Islet of Langerhans (tissue), 1 donor: ENCODE results near the gene IFT22.
A peak's percentile ranks its signal among the peaks of the same experiment; 100 is the strongest.
"Not testable (repeated sequence)": the region's sequence is repeated elsewhere in the genome, so short reads cannot be mapped to it uniquely, and the experiment has no call there.

Experiments used
- FAIRE-seq: peaks from one replicate; lab custom pipeline; 2011; peaks lifted over from hg19 to GRCh38; lab: Jason Lieb, UNC

The IFT22 gene

DNA sequence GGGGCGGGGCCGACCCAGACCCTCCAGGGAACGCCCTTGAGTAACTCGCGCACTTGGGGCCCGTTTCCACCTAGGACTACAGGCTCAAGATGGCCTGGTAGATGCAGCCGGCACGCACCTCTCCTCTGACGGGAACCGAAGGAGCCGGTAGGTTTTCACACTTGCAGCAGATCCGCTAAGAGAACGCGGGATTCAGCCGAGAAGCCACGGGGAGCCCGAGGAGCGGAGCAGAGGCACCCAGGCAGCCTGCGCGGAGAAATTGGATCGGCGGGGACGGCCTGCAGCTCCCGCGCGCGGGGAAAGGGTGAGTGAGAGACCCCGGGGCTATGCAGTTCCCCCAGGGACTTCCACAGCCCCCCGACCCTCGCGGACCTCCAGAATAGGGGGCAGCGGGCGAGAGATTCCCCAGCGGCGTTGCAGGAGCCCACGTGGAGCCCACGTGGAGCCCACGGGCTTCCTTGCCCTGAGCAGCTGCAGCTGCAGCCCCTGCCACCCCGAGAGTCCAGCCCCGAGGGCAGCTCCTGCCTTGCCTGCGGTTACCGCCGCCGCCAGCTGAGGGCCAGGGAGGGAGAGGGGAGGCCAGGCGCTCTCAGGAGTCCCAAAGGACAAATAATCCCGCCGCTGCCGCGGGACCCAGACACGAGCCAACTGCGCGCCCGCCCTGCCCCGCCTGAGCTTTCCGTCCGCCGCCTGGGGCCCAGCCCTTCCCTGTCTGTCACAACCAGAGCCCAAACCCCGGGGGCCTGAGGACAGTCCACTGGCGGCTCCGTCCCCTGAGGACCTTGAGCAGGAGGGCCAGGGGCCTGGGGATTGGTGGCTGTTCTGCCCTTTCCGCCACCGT, 13.1 kb downstream of the IFT22 start:
- no peak for FAIRE-seq

DNA sequence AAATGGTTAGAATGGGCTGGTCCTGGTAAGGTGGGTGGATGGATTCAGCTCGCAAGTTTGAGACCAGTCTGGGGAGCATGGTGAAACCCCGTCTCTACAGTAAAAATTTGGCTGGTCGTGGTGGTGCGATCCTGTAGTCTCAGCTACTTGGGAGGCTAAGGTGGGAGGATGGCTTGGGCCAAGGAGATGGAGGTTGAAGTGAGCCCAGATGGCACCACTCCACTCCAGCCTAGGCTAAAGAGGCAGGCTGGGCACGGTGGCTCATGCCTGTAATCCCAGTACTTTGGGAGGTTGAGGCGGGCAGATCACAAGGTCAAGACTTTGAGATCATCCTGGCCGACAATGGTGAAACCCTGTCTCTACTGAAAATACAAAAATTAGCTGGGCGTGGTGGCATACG, 15.3 kb downstream of the IFT22 start:
- FAIRE-seq: no peak

DNA sequence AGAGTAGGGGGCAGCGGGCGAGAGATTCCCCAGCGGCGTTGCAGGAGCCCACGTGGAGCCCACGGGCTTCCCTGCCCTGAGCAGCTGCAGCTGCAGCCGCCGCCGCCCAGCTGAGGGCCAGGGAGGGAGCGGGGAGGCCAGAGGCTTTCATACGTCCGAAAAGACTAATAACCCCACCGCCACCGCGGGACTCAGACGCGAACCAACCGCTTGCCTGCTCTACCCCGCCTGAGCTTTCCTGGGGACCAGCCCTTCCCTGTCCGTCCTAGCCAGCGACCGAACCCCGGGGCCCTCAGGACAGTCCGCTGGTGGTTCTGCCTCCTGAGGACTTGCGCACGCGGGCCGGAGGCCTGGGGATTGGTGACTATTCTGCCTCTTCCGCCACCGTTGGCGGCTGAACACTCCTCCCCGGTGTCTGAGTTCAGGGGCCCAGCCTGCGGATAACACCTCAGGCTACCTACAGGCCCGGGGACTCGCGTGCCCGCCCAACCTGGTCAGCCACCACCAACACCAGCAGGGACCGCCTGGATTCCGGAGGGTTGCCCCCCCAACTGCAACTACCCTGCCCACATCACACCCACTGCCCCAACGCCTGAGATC, 18.4 kb downstream of the IFT22 start:
- no peak for FAIRE-seq

DNA sequence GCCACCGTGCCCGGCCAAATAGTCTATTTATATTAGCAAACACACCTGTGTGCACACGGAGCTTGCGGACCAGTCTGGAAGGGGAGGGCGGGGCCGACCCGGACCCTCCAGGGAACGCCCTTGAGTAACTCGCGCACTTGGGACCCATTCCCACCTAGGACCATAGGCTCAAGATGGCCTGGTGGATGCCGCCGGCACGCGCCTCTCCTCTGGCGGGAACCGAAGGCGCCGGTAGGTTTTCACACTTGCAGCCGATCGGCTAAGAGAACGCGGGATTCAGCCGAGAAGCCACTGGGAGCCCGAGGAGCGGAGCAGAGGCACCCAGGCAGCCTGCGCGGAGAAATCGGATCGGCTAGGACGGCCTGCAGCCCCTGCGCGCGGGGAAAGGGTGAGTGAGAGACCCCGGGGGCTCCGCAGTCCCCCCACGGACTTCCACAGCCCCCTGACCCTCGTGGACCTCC, 18.9 kb downstream of the IFT22 start:
- no peak for FAIRE-seq

DNA sequence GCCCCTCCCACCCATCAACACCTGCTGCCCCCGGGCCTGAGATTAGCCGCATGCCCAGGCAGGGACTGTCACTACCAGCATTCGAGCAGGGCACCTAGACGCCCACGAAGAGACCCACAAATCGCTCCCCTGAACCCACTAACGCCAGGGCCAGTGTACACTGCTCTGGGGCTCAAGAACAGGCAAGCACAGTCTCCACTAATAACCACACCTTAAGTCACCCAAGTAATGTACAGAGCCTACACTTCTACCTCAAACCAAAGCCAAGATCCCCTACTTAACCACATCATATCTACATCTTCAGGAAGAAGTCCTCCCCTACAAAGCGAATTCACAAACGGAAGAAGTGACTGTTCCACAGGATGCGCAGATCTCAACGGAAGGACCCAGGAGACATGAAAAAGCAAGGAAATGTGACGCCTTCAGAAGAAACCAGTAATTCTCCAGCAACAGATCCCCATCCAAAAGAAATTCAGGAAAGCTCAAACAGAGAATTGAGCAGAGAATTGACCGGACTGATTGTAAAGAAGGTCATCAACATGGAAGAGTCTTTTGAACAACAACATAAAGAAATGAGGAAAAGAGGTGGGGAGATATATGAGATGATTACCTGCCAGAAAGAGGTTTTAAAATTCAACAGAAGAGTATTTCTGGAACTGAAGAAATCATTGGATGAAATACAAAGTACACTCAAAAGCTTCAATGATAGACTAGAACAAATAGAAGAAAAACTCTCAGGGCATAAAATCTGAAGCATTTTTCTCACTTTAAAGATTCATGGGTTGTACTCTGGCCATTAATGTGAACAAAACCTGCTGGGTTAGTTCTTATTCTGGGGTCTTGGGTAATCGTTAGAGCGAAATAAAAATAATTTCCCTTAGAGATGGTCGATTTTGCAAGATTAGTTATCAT, 20.9 kb downstream of the IFT22 start:
- no peak for FAIRE-seq

DNA sequence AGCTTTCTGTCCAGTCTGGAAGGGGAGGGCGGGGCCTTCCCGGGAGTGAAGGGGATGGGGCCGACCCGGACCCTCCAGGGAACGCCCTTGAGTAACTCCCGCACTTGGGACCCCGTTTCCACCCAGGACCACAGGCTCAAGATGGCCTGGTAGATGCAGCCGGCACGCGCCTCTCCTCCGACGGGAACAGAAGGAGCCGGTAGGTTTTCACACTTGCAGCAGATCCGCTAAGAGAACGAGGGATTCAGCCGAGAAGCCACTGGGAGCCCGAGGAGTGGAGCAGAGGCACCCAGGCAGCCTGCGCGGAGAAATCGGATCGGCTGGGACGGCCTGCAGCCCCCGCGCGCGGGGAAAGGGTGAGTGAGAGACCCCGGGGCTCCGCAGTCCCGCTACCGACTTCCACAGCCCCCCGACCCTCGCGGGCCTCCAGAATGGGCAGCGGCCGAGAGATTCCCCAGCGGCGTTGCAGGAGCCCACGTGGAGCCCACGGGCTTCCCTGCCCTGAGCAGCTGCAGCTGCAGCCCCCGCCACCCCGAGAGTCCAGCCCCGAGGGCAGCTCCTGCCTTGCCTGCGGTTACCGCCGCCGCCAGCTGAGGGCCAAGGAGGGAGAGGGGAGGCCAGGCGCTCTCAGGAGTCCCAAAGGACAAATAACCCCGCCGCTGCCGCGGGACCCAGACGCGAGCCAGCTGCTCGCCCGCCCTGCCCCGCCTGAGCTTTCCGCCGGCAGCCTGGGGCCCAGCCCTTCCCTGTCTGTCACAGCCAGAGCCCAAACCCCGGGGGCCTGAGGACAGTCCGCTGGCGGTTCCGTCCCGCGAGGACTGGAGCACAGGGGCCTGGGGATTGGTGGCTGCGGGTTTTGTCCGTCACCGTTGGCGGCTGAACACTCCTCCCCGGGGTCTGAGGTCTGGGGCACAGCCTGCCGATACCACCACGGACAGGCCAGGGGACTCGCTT, 21.8 kb downstream of the IFT22 start:
- no peak for FAIRE-seq

DNA sequence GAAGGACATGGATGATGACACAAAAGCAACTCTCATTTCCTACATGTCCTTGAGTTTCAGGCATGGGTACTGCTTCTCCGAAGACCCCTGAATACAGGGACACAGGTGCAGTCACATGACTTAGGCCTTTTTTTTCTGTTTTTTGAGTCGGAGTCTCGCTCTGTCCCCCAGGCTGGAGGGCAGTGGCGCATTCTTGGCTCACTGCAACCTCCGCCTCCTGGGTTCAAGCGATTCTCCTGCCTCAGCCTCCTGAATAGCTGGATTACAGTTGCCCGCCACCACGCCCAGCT, 26.8 kb downstream of the IFT22 start:
- no peak for FAIRE-seq

DNA sequence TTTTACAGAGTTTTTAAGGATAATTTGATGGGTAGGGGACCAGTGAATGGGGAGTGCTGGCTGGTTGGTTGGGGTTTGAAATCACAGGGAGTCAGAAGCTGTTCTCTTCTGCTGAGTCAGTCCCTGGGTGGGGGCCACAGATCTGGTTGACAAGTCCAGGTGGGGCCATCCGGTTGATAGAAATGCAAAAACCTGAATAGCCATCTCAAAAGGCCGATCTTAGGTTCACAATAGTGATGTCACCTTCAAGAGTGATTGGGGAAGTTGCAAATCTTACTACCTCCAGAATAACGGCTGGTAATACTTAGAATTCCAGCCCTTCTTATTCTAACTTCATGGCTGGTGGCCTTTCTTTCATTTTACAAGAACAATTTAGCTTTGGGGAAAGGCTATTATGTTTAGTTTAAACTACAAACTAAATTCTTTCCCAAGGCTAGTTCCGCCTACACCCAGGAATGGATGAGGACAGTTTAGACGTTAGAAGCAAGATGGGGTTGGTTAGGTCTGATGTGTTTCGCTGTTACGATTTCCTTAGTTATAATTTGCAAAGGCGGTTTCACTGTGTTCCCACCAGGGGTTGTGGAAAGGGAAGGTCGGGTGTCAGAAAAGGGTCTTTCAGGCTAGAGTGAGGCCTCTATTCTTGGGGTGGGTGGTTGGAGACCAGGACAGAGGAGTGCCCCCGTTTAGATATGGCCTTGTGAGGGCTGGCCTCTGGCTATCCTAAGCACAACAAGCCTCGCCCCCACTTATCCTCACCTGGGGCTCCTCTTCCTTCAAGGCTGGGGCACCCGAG, 27.4 kb downstream of the IFT22 start:
- no peak for FAIRE-seq

DNA sequence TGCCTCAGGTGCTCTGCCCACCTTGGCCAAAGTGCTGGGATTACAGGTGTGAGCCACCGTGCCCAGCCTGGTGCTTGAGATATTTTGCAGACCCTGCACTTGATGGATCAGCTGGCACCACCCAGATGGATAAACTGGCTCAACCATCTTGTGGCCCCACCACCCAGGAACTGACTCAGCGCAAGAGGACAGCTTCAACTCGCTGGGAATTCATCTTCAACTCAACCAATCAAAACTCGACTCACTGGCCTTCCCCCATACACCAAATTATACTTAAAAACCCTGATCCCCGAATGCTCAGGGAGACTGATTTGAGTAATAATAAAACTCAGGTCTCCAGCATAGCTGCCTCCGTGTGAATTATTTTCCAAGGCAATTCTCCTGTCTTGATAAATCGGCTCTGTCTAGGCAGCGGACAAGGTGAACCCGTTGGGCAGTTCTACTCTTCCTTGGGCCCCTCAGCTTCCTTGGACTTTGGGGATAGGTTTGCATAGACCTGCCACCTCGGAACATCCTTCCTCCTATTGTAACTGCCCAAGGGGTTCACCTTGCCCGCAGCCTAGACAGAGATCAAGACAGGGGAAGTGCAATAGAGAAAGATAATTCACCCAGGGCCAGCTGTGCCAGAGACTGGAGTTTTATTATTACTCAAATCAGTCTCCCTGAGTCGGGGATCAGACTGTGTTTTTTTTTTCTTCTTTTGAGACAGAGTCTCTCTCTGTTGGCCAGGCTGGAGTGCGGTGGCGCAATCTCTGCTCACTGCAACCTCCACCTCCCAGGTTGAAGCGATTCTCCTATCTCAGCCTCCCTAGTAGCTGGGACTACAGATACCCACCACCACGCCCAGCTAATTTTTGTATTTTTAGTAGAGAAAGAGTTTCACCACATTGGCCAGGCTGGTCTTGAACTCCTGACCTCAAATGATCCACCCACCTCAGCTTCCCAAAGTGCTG, 28.3 kb downstream of the IFT22 start:
- not testable (repeated sequence) for FAIRE-seq

DNA sequence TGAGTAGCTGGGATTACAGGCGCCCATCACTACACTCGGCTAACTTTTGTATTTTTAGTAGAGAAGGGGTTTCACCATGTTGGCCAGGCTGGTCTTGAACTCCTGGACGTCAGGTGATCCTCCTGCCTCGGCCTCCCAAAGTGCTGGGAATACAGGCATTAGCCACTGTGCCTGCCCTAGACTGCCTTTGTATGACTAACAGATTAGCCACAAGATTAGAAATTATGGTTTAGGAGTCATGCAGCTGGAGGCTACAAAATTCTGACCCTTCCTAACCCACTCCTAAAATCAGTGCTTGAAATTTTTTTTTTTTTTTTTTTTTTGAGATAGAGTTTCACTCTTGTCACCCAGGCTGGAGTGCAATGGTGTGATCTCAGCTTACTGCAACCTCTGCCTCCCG, 29.0 kb downstream of the IFT22 start:
- FAIRE-seq: not testable (repeated sequence)

DNA sequence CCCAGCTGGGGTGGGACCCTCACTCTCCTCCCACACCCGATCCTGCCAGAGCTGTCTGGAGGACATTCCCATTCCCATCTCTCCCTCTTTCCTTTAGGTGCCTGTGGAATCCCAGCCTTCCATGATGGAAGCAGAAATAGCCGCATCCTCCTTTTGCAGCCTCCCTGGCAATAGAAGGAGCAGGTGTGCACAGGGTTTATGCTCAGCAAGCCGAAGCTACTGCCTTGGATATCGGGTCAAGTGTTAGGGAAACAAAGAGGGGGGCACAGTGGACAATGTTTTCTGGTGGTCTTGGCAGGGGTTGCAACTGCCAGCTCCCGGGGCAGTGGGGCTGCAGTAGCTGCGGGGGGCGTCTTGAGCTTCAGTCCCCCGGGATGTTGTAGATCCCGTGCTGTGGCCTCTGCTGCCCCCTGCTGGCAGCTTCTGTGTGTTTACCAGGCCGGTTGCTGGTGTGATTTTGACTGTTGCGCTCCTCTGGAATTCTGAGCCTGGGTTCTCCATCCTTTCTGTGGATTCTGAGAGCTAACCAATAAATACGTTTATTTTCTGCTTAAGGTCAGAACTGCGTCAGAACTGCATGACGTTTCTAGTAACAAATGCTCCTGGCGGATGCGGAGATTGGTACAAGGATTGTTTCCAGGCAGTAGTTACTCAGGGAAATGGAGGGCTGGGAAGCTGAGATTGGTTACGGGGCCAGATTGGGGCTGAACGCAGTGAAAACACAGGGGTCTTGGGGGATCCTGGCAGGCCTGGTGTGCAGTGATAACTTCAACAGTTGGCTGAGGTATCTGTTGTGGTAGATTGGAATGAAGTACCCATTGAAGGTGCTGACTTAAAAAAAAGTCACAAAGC, 31.2 kb downstream of the IFT22 start:
- peak; percentile 51 for FAIRE-seq

DNA sequence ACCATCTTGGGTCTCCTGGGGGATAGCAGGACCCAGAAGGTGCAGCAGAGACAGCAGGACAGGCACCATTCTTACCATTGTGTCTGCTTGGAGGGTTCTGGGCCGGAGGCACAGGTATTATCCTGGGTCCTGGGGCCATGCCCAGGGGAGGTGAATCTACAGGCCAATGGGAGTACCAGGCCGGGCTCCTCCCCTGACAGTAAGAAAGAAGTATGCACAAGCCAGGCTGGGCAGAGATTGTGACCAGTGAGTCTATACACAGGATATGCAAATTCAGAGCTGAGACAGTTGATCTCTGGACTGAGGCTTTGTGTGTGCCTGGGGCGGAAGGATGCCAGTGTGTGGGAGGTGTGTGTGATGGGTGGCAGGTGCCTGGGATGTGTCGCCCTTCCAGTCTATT, 31.9 kb downstream of the IFT22 start:
- FAIRE-seq: not testable (repeated sequence)

DNA sequence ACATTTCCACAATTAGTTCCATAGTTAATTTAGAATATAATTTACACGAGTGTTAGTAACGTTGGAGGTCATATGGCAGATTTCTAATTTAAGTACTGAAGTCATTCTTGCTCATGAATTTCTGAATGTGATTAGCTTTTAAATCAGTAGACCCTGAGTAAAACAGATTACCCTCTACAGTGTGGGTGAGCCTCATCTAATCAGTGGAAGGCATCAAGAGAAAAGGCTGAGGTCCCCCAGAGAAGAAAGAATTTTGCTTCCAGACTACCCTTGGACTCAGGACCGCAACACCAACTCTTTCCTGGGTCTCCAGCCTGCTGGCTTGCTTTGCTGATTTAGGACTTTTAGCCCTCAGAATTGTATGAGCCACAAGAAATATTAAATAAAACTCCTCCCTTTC, 33.2 kb downstream of the IFT22 start:
- FAIRE-seq: no peak

DNA sequence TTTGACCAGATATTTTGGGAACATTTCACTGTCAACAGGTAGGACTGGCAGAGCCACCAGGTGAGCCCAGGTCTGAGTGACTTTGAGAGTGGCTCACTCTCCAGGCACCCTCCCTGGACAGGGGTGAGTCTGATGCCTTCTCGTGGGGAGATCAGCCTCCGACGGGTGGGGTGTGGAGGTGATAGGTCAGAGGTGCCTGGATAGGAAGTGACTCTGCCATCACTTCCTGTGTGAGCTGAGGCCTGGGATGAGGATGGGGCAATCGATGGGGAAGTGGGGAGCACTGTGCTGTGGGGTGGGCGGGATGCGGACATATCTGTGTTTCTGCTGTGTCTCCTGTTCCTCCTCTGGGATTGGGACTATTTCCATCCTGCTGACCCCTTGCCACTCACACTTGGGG, 34.6 kb downstream of the IFT22 start:
- no peak for FAIRE-seq

DNA sequence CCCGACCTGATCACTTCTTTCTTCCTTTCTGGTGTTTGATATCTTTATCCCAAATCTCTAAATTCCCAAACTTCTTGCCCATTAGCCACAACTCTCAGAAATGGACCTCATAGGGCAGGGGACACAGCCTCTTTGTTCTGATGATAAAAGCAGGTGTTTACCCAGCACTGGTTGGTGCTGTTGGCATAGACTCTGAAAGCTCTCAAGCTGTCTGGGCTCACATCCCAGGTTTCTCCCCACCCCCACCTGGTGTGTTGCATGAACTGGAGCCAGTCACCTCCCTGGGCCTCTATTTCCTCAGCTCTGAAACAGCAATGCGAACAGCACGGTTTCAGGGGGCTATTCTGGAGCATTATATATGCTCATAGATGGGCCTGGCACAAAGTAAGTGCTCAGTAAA, 35.7 kb downstream of the IFT22 start:
- FAIRE-seq: not testable (repeated sequence)

DNA sequence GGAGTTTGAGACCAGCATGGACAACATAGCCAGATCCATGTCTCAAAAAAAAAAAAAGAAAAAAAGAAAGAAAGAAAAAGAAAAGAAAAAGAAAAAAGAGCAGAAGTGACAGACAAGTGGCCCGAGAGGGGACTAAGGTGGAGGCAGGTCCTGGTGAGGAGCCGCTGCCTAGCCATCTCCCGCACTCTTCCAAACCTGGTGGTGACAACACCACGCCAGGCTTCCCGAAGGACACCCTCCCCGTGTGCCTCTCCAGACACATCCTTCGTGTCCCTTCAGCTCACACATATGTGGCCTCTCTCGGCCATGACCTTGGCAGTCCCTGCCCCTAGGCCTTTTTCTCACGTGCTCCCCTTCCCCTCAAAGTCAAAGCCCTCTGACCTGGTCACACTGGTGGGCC, 36.4 kb downstream of the IFT22 start:
- FAIRE-seq: no peak

DNA sequence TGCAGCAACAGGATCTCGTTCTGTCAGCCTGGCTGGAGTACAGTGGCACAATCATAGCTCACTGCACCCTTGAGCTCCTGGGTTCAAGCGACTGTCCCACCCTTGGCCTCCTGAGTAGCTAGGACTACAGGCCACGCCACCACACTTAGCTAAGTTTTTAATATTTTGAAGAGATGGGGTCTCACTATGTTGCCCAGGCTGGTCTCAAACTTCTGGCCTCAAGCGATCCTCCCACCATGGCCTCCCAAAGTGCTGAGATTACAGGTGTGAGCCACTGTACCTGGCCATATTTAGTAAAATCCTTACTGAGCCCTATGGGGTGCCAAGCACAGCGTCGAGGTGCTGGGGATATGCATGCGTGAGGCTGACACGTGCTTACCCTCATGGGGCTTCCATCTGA, 40.7 kb downstream of the IFT22 start:
- not testable (repeated sequence) for FAIRE-seq

DNA sequence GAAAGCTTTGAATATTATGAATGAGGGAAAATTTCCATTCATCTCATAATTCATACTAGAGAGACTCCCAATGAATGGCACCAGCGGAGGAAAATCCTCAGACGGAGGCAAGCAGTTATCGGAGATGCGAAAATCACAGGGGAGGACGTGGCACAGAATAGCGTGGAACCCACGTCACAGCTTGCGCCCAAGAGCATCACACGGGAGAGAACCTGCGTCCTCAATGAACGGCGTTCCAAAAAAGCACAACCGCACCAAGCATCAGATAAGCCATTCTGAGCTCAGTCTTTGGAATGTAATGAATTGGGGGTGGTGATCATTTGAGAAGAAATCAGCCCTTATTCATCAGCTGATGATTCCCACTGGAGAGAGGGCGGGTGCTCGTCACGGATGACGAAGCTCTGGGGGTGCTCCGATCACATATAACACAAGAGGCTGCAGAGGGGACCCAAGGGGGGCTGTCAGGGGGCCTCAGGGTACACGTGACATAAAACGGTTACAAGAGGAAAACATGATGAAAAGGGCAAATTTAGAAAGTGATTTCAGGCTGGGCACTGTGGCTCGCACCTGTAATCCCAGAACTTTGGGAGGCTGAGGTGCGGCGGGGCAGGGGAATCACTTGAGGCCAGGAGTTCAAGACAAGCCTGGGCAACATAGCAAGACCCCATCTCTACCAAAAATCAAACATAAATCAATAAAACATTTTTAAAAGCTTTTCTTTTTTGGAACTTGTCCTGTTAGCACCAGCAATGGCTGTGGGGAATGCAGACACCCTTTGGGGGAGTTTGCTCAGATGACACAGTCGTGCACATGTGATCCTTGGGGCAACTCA, 42.9 kb downstream of the IFT22 start:
- FAIRE-seq: no peak
